Anterior cingulate cortex (tissue), 58 donors: ENCODE results near the gene KRT4.
A peak's percentile ranks its signal among the peaks of the same experiment; 100 is the strongest.

Source experiments
- DNase-seq, 58 donors: peaks; one replicate each; lab custom pipeline; 2025; lab: John Stamatoyannopoulos, UW

KRT4 gene

GRCh38 chr12:52837413-52837741, 23.5 kb upstream of the KRT4 start:
- DNase-seq, result peak in 17 of 58 donors; percentile 2 to 45 (median 7)

- no peak for DNase-seq
Observed at GRCh38 chr12:52836491-52837412, 22.8 kb upstream of the KRT4 start.

GRCh38 chr12:52836042-52836466, 22.1 kb upstream of the KRT4 start:
- DNase-seq, result no peak

- no peak for DNase-seq
Observed at GRCh38 chr12:52835271-52836041, 21.5 kb upstream of the KRT4 start.

- no peak for DNase-seq
Observed at GRCh38 chr12:52834727-52835001, 20.7 kb upstream of the KRT4 start.

GRCh38 chr12:52833922-52834726, 20.2 kb upstream of the KRT4 start, which contains the start of gene KRT79:
Gene KRT79 (minus strand): TSS chr12:52834311. CDS start chr12:52834260, 51 bp downstream.
- DNase-seq, result no peak

GRCh38 chr12:52832985-52833905, 19.3 kb upstream of the KRT4 start:
- no peak for DNase-seq

GRCh38 chr12:52832451-52832850, 18.5 kb upstream of the KRT4 start:
- DNase-seq, result no peak

GRCh38 chr12:52831251-52831650, 17.3 kb upstream of the KRT4 start:
- no peak for DNase-seq

- DNase-seq, result no peak
Observed at GRCh38 chr12:52829986-52830770, 16.3 kb upstream of the KRT4 start.

GRCh38 chr12:52828591-52829021, 14.7 kb upstream of the KRT4 start:
- no peak for DNase-seq

- no peak for DNase-seq
Observed at GRCh38 chr12:52828156-52828555, 14.2 kb upstream of the KRT4 start.

GRCh38 chr12:52827499-52828090, 13.7 kb upstream of the KRT4 start:
- DNase-seq, result no peak

- no peak for DNase-seq
Observed at GRCh38 chr12:52826611-52827498, 12.9 kb upstream of the KRT4 start.

GRCh38 chr12:52825961-52826360, 12.0 kb upstream of the KRT4 start:
- no peak for DNase-seq

GRCh38 chr12:52824741-52825410, 11.0 kb upstream of the KRT4 start:
- no peak for DNase-seq
